Muscle of arm (tissue), 12 donors: ENCODE data around the gene THUMPD3. TPM values are rescaled to one million over a fixed set of nuclear protein-coding genes. Genes with fewer than 3 reads are reported as not detected.

Experiments used
- DNase-seq: peaks from one replicate; pipeline ENCODE4 v3.0.0-alpha.2; 2013
- polyA plus RNA-seq, 12 donors: library from polyadenylated mRNA; unstranded; fragments of 120-200 nt; gene quantifications; one replicate each; pipeline ENCODE4 v1.2.1, GENCODE V29; 2013; ENCODE audit not compliant: insufficient read length in 12 of 12

The THUMPD3 gene
- polyA plus RNA-seq, 12 donors = 23.1 to 56.7 (median 42.1) TPM; not detected in 1

- peak; percentile 98 for DNase-seq
Observed at GRCh38 chr3:9396632-9397331, 33.9 kb downstream of the THUMPD3 start.

GRCh38 chr3:9397332-9397905 lies 34.6 kb downstream of the THUMPD3 start, which contains the start of gene SETD5:
TSS of gene SETD5 (plus strand) at chr3:9397615. CDS start at chr3:9428939, 31,324 bp downstream.
- peak; percentile 95 for DNase-seq

- peak; percentile 66 for DNase-seq
Observed at GRCh38 chr3:9397906-9398699, 35.2 kb downstream of the THUMPD3 start.

- DNase-seq = peak; percentile 59
Observed at GRCh38 chr3:9398700-9399336, 36.0 kb downstream of the THUMPD3 start.

GRCh38 chr3:9399337-9399703 lies 36.5 kb downstream of the THUMPD3 start:
- peak; percentile 33 for DNase-seq

GRCh38 chr3:9399746-9400145 lies 36.9 kb downstream of the THUMPD3 start:
- peak; percentile 89 for DNase-seq

GRCh38 chr3:9400616-9401015 lies 37.8 kb downstream of the THUMPD3 start:
- no peak for DNase-seq

- no peak for DNase-seq
Observed at GRCh38 chr3:9401986-9402385, 39.1 kb downstream of the THUMPD3 start.

- no peak for DNase-seq
Observed at GRCh38 chr3:9402410-9403228, 39.8 kb downstream of the THUMPD3 start.

GRCh38 chr3:9403463-9403862 lies 40.6 kb downstream of the THUMPD3 start:
- DNase-seq = no peak

- no peak for DNase-seq
Observed at GRCh38 chr3:9404680-9405079, 41.8 kb downstream of the THUMPD3 start.

GRCh38 chr3:9405756-9406155 lies 42.9 kb downstream of the THUMPD3 start:
- DNase-seq = no peak

GRCh38 chr3:9406856-9407626 lies 44.2 kb downstream of the THUMPD3 start:
- DNase-seq = no peak

- DNase-seq = no peak
Observed at GRCh38 chr3:9408061-9408460, 45.2 kb downstream of the THUMPD3 start.

- DNase-seq = no peak
Observed at GRCh38 chr3:9408546-9408945, 45.7 kb downstream of the THUMPD3 start.

- DNase-seq = no peak
Observed at GRCh38 chr3:9409981-9410854, 47.4 kb downstream of the THUMPD3 start.

GRCh38 chr3:9411302-9411701 lies 48.4 kb downstream of the THUMPD3 start:
- DNase-seq = no peak

- DNase-seq = no peak
Observed at GRCh38 chr3:9412293-9412692, 49.4 kb downstream of the THUMPD3 start.

GRCh38 chr3:9414826-9415225 lies 52.0 kb downstream of the THUMPD3 start:
- DNase-seq = no peak
